Mucosa of descending colon (tissue), 3 donors: ENCODE measurements around the gene MMADHC. TPM values are rescaled to one million over a fixed set of nuclear protein-coding genes. Genes with fewer than 3 reads are reported as not detected.

ENCODE experiments used
- ATAC-seq: fragments of 200-7000 bp; cut with Tn5 transposase; one replicate; pipeline ENCODE4 v1.9.1; 2020; ENCODE audit warnings: mild to moderate bottlenecking, moderate library complexity
- DNase-seq, 3 donors: peaks; one replicate each; pipeline ENCODE4 v3.0.0-alpha.2; 2020
- H3K36me3 ChIP-seq: fragments of 200-600 bp; one replicate; pipeline ENCODE4 v1.8.0; 2021; ENCODE audit warnings: low read depth, mild to moderate bottlenecking
- H3K4me1 ChIP-seq: fragments of 200-600 bp; one replicate; pipeline ENCODE4 v1.8.0; 2021; ENCODE audit warnings: low read depth, mild to moderate bottlenecking
- H3K4me3 ChIP-seq: fragments of 200-600 bp; one replicate; pipeline ENCODE4 v1.8.0; 2021; ENCODE audit warnings: mild to moderate bottlenecking
- H3K9me3 ChIP-seq: fragments of 200-600 bp; one replicate; pipeline ENCODE4 v1.8.0; 2021; ENCODE audit warnings: mild to moderate bottlenecking
- CTCF ChIP-seq: fragments of 200-600 bp; IDR thresholded peaks from one replicate; pipeline ENCODE4 v1.8.0; 2022; ENCODE audit warnings: antibody characterized with exemption, mild to moderate bottlenecking
- intact Hi-C, 2 donors: fragments of 100-400 bp; cut with DNase I in 1 of 2; cut with micrococcal nuclease in 1 of 2; formaldehyde crosslinking; loops; one replicate each; pipeline versions ENCODE4 v1.11.0 to v1.11.1; 2022; cut with DNase I, micrococcal nuclease
- total RNA-seq, 3 donors: library from RNA; stranded (reverse); fragmentation: NEBNext Ultra II Directional in 2 of 3; extraction: Animal tissue kit (Norgen Biotek cat#: 25700) in 2 of 3; gene quantifications; one replicate each; pipeline versions ENCODE4 v1.2.1 to v1.2.4, GENCODE V29; 2021 to 2023
- donor health status: DM: no; HTN: no; CAD: no; lungs with moderate emphysema.
- donor health status: DM: no; HTN: no; CAD: no.
- donor health status: DM: no; HTN: yes; CAD: no.

The MMADHC gene
- total RNA-seq, 3 donors from 2014 or later, result 84.7 to 99.0 (median 88.2) TPM

DNA sequence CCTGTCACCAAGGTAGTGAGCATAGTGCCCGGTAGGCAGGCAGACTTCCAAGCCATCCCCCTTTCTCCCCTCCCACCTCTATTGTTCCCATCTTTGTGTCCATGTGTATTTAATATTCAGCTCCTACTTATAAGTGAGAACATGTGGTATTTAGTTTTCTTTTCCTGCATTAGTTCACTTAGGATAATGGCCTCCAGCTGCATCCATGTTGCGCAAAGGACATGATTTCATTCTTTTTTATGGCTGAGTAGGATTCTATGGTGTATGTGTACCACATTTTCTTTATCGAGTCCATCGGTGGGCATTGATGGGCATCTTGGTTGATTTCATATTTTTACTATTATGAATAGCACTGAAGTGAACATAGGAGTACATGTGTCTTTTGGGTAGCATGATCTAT, 35.3 kb downstream of the MMADHC start:
- ATAC-seq (no peak), DNase-seq (no peak)
- TF ChIP-seq CTCF, result no peak
- intact Hi-C loops, result no loop called here
- H3K9me3 ChIP-seq, result no peaks in the 10 kb centered on the region
- H3K4me1 ChIP-seq, result no peaks in the 10 kb centered on the region
- no peaks in the 10 kb centered on the region for H3K36me3 ChIP-seq
- no peak overlapping the region for H3K4me3 ChIP-seq

DNA sequence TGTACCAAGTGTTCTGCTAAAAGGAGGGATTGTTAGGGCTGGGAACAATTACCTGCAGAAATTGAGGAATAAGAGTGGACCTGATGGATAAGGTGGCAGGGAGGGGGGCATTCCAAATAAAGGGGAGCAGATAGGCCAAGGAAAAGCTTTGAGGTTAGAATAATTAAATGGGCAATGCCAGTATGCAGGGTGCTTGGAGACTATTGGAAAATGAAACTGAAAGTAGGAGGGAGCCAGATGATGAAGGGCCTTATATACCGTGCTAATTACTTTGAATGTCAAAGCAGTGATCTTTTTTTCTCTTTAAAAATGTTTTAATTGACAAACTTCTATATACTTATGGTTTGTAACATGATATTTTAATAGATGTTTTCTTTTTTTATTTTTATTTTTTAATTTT, 42.9 kb downstream of the MMADHC start:
- intact Hi-C loops, result no loop called here
- Histone ChIP-seq H3K4me1 (no peaks in the 10 kb centered on the region), H3K36me3 (no peaks in the 10 kb centered on the region), H3K9me3 (no peaks in the 10 kb centered on the region), H3K4me3 (no peak overlapping the region)
- ATAC-seq (no peak), DNase-seq (no peak)
- no peak for TF ChIP-seq CTCF

GRCh38 chr2:149543845-149544244, 43.7 kb downstream of the MMADHC start:
- no peaks in the 10 kb centered on the region for H3K9me3 ChIP-seq
- TF ChIP-seq CTCF, result no peak
- no peak for ATAC-seq
- intact Hi-C loops, result no loop called here
- no peak for DNase-seq
- H3K4me3 ChIP-seq, result no peak overlapping the region
- H3K36me3 ChIP-seq, result no peaks in the 10 kb centered on the region
- H3K4me1 ChIP-seq, result no peaks in the 10 kb centered on the region

GRCh38 chr2:149540138-149540537, 47.4 kb downstream of the MMADHC start:
- H3K9me3 ChIP-seq, result no peaks in the 10 kb centered on the region
- intact Hi-C loops, result no loop called here
- H3K36me3 ChIP-seq, result no peaks in the 10 kb centered on the region
- ATAC-seq (no peak), DNase-seq (no peak)
- no peak overlapping the region for H3K4me3 ChIP-seq
- no peak for TF ChIP-seq CTCF
- H3K4me1 ChIP-seq, result no peaks in the 10 kb centered on the region

GRCh38 chr2:149538138-149538833, 49.3 kb downstream of the MMADHC start:
- DNase-seq, result no peak
- intact Hi-C loops, result no loop called here
- H3K9me3 ChIP-seq, result no peaks in the 10 kb centered on the region
- no peak overlapping the region for H3K4me3 ChIP-seq
- no peaks in the 10 kb centered on the region for H3K4me1 ChIP-seq
- H3K36me3 ChIP-seq, result no peaks in the 10 kb centered on the region
- no peak for TF ChIP-seq CTCF
- no peak for ATAC-seq
